ENCODE data around the gene MIPOL1.

MIPOL1 gene

GRCh38 chr14:37343307-37344094 lies 145.8 kb downstream of the MIPOL1 start:
- no peak for TF ChIP-seq CTCF (IDR thresholded peaks at IDR 0.05; ENCODE audit: insufficient read depth, low read length, missing control alignments)
- ChIA-PET POLR2A (no interaction called here), CTCF (no interaction called here)
- no peak overlapping the region for H3K4me3 ChIP-seq (ENCODE audit: low read depth, low read length)
- no peak for DNase-seq (ENCODE audit: low read depth, low spot score)

GRCh38 chr14:37363661-37364060 lies 165.9 kb downstream of the MIPOL1 start:
- TF ChIP-seq CTCF (IDR thresholded peaks at IDR 0.05; ENCODE audit: insufficient read depth, low read length, missing control alignments), result no peak
- ChIA-PET CTCF (no interaction called here), POLR2A (no interaction called here)
- no peak for DNase-seq (ENCODE audit: low read depth, low spot score)
- no peak overlapping the region for H3K4me3 ChIP-seq (ENCODE audit: low read depth, low read length)

GRCh38 chr14:37369425-37369824 lies 171.7 kb downstream of the MIPOL1 start:
- TF ChIP-seq CTCF (IDR thresholded peaks at IDR 0.05; ENCODE audit: insufficient read depth, low read length, missing control alignments), result no peak
- DNase-seq (ENCODE audit: low read depth, low spot score), result no peak
- no peak overlapping the region for H3K4me3 ChIP-seq (ENCODE audit: low read depth, low read length)
- POLR2A ChIA-PET, result no interaction called here
- CTCF ChIA-PET, result no interaction called here

- ChIA-PET POLR2A (no interaction called here), CTCF (no interaction called here)
- DNase-seq (ENCODE audit: low read depth, low spot score), result no peak
- no peak overlapping the region for H3K4me3 ChIP-seq (ENCODE audit: low read depth, low read length)
- no peak for TF ChIP-seq CTCF (IDR thresholded peaks at IDR 0.05; ENCODE audit: insufficient read depth, low read length, missing control alignments)
Measured at GRCh38 chr14:37375566-37375965, 177.8 kb downstream of the MIPOL1 start.

GRCh38 chr14:37376944-37377609 lies 179.3 kb downstream of the MIPOL1 start:
- ChIA-PET POLR2A (no interaction called here), CTCF (no interaction called here)

More at GRCh38 chr14:37376944-37377609, 179.3 kb downstream of the MIPOL1 start:
- no peak for TF ChIP-seq CTCF (IDR thresholded peaks at IDR 0.05; ENCODE audit: insufficient read depth, low read length, missing control alignments)
- no peak for DNase-seq (ENCODE audit: low read depth, low spot score)
- no peak overlapping the region for H3K4me3 ChIP-seq (ENCODE audit: low read depth, low read length)
